SK-N-MC (cell line): ENCODE measurements around the gene STAG3.
"Not testable (repeated sequence)": the region's sequence is repeated elsewhere in the genome, so short reads cannot be mapped to it uniquely, and the experiment has no call there.

Source experiments
- EZH2 ChIP-seq: fragments of 200-600 bp; sonication (generic); IDR thresholded peaks from one replicate; pipeline ENCODE4 v1.6.1; 2017; ENCODE audit warnings: antibody characterized with exemption
- POLR2AphosphoS5 ChIP-seq: IDR thresholded peaks from 2 replicates; pipeline ENCODE4 v1.6.1; 2012; ENCODE audit warnings: mild to moderate bottlenecking, low read depth, low read length, borderline replicate concordance

GRCh38 chr7:100146350-100146749 is 31.4 kb upstream of the STAG3 start:
- not testable (repeated sequence) for TF ChIP-seq POLR2AphosphoS5, EZH2
